GM21717 (cell line): ENCODE data around the gene CEP120.
"Not testable (repeated sequence)": the region's sequence is repeated elsewhere in the genome, so short reads cannot be mapped to it uniquely, and the experiment has no call there.

Experiments
- ATAC-seq: cut with Tn5 transposase; IDR thresholded peaks from one replicate; pipeline ENCODE4 v1.9.1; 2021; ENCODE audit warnings: mild to moderate bottlenecking, moderate library complexity; ENCODE audit not compliant: unreplicated experiment

Gene CEP120

DNA sequence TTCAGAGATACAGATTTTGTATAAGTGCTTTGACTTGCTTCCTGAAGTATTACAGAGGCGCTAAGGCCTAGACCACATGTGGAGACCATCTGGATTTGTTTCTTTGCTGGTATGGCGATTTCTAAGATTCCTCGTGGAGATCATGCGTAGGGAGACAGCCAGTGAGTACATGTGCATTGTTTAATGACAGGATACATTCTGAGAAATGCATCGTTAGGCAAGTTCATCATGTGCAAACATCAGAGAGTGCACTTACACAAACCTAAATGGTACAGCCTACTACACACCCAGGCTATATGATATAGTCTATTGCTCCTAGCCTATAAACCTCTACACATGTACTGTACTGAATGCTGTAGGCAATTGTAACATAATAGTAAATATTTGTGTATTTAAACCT, 16.5 kb upstream of the CEP120 start:
- no peak for ATAC-seq

DNA sequence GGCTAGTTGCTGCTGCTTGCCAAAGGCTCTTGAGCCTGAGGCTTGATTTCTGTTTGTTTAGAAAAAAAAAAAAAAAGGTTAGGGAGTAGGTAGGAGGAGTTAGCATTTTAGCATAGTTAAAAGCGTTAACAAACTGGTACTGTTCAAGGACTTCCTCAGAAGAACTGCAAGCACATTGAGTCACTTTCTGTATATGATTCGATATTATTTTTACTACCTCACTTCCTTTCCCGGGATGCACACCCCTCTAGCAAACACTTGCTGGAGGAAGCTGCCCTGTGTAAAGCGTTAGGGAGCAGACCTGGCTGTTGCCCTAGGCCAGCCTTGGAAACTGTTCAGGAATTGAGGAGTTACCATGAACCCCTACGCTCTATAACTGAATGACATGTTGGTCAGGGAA, 15.7 kb upstream of the CEP120 start:
- ATAC-seq: no peak

DNA sequence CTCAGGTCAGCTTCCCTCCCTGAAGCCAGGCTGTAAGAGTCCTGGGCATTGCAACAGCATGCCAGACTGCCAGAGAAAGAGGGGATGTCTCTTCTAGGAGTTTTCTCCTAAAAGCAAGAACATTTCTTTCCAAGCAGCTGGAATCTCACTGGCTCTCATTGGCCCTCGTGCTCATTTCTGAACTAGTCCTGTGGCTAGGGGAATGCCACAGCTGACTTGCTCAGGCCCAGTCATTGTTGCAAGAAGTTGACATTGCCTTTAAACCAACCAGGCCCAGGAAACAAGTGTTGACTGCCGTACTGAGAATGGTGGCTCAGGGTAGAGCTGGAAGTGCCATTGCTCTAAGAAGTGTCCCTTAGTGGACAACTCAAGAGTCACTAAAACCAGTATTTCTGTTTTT, 15.0 kb upstream of the CEP120 start:
- peak; percentile 87 for ATAC-seq

DNA sequence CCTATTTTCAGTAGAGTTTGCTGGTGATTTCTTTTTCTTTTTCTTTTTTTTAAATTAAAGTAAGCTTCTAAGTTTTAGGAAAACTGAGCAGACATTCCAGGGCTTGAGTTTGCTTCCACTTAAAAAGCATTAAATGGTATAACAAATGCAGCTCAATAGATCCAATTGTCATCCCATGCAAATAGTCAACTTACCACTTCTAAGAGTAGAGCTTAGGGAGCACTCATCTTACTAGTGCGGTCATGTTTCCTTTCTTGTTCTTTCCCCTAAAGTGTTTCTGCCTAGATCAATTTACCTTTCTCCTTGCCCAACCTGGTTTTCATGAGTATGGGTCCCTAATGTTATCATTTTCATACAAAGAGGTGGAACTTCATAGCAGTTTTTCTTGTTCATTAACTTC, 13.0 kb upstream of the CEP120 start:
- no peak for ATAC-seq

DNA sequence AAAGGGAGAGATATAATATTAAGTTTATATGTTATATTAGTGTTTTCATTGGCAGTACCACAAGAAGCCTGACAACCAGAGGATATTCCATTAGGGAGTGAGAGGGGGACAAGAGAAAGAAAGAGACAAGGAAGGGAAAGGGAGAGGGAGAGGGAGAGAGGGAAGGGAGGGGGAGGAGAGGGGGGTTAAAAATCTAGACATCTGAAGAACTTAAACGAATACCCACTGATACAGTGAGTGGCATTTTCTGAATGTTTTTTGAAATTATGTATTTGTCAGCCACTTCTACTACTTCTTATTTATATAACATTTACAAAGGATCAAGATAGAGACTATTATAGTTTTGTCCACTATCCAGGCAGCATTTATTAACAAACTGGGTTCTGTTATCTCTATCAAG, 11.6 kb upstream of the CEP120 start:
- ATAC-seq: no peak

DNA sequence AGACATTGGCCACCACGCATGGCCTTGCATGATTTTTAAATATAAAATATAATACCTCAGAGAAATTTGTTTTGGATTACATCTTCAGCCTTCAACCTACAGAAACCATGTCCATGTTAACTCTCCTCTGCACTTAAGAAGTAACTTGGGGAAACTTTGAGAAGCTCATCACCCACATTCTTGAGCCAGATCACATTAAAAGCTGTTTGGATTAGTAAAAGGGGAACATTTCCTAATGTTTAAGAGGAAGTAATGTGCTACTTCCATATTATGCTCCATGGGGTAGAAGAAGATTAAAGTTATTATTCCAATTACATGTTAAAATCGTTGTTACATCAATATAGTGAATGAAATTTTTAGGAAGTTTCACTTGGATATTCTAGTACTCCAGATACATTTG, 10.4 kb upstream of the CEP120 start:
- ATAC-seq: no peak

DNA sequence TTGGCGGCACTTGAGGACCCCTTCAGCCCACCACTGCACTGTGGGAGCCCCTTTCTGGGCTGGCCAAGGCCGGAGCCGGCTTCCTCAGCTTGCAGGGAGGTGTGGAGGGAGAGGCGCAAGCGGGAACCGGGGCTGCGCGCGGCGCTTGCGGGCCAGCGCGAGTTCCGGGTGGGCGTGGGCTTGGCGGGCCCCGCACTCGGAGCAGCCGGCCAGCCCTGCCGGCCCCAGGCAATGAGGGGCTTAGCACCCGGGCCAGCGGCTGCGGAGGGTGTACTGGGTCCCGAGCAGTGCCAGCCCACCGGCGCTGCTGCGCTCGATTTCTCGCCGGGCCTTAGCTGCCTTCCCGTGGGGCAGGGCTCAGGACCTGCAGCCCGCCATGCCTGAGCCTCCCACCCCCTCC, 7.2 kb upstream of the CEP120 start:
- ATAC-seq: not testable (repeated sequence)

DNA sequence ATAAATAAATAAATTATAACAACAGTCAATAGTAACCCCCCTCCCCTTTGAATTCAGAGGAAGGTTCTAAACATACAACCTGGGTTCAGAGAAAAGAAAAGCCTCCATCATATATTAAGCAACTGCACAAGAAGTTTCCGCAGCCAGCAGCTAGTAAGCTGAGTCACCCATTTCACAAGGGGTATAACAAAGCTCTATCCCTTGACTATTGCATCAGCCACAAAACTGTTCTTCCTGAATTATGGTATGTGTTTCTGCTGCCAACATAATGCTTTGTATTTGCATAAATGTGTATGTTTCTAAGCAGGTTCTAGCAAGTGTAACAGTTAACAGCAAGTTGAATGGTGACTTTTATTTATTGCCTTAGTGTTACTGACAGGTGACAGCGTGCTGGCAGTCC, 6.8 kb upstream of the CEP120 start:
- ATAC-seq: no peak

DNA sequence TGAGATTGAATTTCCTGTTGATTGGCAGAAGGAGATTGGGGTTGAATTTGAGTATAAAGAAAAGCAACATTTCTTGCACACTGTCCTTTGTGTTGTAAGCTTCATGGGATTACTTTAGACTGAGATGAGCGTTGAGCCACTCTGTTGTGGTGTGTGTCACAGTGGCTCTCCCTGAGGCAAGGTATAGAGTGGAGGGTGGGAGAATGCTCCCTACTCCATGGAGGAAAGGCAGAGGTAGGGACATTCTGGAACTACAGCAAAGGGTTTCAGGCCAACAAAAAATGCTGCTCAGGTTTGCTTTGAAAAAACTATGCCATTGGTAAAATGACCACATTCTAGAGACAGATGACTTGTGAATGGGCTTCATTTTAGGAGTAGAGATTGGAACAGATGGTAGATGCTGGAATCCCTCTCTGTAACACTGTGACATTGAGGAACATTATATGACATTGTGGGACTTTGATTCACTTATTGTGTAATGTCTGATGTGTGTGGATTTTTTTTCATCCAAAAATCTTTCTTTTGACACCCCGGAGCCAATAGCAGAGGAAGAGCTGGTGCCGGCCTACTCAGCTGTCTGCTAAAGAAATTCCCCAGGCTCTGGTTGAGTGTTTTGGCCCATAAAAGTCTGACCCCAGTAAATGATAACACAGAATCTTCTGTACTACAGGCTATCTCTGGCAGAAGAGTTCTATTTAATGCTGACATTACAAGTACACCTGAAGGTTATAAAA, 6.2 kb upstream of the CEP120 start:
- ATAC-seq: no peak

DNA sequence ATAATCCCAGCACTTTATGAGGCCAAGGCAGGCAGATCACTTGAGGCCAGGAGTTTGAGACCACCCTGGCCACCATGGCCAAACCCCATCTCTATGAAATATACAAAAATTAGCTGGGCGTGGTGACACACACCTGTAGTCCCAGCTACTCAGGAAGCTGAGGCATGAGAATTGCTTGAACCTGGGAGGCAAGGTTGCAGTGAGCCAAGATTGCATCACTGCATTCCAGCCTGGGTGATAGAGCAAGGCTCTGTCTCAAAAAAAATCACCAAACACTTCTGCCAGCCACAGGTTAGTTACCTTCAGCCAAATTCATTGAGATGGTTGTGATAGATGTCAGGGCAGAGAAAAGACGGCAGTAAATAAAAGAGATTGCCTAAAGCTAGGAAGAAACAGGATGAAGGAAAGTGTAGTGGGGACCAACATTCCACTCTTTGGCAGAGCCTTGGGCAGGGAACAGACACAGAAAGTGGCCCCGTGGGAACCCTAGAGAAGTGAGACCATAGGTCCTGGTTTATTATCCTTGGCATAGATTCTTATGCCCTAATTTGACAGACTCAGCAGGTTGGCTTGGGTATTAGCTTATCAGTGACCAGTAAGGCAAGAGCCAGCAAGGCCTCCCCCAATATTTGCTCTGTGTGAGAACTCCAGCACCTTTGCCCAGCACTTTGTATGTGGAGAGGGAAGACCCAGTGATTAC, 5.5 kb upstream of the CEP120 start:
- no peak for ATAC-seq

DNA sequence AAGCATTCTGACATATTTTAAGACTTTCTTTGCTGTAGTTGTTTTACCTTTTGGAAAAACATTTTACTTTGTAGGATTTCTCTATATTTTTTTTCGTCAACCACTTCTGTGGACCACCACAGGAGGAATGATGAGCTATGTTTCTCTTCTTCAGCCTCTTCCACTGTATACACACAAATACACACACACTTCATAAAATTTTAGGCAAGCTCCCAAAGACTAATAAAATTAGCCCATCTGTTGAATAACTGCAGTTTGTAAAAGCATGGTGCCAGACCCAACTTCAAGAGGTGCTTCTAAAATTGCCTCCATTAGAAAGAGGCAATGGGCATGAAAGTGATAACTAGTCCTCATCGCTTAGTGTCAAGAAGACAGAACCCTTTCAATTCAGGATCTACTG, 4.1 kb upstream of the CEP120 start:
- ATAC-seq: no peak

DNA sequence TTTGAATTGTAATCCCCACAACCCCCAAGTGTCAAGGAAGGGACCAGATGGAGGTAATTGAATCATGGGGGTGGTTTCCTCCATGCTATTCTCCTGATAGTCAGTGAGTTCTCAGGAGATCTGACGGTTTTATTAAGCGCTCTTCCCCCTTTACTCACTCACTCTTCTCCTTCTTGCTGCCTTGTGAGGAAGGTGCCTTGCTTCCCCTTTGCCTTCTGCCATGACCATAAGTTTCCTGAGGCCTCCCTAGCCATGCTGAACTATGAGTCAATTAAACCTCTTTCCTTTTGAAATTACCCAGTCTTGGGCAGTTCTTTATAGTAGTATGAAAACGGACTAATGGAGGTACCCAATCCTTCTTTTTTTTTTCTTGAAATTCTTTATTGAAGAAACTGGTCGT, 2.2 kb upstream of the CEP120 start:
- no peak for ATAC-seq

DNA sequence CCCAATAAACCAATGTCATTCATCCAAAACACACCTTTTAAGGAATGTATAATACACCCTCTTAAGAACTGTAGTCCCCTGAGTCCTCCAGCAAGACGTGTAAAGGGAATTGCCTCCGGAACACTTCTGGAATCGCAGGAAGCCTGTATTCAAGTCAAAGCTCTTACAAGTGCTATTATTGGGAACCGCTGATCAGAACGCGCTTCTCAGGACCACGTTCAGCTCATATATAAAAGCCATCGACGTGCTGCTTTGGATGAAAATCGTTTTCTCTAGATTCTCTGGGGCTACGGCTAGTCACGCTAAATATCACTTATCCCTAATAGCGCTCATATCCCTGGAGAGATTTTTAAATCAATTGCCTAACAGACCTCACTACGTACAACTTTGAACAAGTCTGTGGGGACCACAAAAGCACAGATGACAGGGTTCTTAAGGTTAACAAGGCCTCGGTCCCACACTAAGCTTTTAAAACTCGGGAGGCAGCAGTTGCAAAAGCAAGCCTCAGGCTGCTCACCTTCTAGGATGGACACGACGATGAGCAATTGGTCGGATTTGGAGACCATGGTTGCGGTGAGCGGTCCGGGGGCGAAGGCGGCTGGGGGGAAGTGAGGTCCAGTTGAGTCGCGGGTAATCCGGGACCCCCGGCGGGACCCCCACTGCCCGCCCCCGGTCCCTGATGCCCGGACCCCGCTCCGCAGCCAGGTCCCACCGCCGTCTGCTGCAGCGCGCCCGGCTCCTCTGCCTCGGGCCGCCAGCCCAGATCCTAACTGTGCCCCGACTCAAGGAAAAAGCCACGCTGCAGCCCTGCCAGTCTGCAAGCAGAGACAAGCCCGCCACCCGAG, 548 bp downstream of the CEP120 start:
- ATAC-seq: peak; percentile 18

DNA sequence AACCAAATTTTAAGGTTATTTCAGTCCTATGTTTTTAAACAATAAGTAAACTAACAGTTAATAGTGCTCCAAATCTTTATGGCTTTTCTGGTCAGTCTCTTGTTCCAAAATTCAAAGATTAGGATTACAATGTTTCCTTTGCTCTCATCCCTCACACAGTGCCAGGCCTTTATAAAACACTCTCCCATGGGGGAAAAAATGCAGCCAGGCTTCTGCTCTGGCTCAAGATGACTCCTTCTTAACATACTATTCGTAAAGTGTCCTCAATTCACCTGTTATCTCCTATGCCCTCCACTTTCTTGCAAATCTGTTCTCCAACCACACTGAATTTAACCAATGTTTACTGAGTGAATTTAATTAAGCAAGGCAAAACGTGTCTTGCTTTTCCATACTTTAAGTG, 1.4 kb downstream of the CEP120 start:
- ATAC-seq: no peak

DNA sequence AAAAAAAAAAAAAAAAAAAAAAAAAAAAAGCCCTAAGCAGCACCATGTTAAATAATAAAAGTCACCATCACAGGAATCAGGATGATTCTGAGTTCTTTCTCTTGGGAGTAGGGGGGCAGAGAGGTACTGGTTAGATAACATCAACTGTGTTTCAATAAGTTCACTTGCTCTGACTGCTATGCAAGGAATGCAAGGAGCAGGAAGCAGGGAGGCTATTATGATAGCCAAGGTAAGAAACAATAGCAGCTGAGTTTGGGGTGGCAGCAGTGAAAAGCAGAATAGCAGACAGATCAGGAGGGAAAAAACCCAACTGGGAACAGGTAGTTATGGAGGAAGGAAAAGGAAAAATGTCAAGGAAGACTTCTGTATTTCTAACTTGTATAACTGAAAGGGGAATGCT, 8.2 kb downstream of the CEP120 start:
- ATAC-seq: no peak

DNA sequence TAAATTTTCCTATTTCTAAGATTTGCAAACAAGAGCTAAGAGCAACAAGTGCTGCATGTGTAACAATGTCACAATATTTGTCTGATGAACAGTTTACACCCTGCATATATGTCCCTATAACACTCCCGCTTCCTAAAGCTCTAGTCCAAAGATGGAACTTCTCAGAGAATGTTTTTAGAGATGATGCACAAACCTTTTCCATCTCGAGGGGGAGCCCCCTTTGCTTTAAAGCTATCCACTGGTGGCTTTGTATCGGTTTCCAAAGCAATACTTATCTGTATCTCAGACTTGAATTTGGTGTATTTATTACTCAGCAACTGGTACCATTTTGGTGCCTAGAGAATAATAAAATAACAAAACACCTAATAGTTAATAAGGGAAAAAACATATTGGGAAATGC, 11.0 kb downstream of the CEP120 start:
- ATAC-seq: no peak

DNA sequence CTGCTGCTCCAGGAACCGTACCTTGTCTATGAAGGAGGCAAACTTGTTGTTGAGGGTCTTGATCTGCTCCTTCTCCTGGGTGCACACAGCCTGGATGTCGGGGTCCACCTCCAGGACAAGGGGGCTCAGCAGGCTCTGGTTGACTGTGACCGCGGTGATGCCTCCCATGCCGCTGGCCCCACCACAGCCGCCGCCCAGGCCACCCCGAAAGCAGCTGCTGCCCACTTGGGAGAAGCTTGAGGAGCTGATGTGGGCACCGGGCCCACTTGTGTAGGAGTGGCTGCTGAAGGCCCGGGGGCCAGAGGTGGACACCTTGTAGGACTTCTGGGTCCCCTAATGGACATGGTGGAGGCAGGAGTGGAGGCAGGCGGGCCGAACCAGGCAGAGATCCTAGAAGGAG, 21.2 kb downstream of the CEP120 start:
- not testable (repeated sequence) for ATAC-seq

DNA sequence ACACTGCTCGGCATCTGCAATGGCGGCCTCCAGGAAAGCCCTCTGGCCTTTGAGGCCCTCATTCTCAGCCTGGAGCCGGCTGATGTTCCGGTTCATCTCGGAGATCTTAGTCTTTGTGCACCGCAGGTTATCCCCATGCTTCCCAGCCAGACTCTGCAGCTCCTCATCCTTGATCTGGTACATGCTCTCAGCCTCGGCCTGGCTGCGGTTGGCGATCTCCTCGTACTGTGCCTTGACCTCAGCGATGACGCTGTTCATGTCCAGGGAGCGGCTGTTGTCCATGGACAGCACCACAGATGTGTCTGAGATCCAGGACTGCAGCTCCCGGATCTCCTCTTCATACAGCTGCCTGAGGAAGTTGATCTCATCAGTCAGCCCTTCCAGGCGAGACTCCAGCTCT, 21.9 kb downstream of the CEP120 start:
- no peak for ATAC-seq

DNA sequence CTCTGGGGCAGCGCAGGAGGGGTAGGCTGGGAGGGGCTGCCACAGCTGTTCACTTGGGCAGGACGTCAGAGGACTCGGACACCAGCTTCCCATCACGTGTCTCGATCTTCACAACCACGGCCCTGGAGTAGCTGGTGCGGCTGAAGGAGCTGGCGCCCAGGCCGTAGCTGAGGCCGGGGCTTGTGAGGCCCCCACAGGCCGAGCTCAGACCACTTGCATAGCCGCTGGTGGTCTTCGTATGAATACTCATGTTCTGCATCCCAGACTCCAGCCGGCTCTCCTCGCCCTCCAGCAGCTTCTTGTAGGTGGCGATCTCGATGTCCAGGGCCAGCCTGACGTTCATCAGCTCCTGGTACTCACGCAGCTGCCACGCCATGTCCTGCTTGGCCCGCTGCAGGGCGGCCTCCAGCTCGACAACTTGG, 22.3 kb downstream of the CEP120 start:
- ATAC-seq: not testable (repeated sequence)

DNA sequence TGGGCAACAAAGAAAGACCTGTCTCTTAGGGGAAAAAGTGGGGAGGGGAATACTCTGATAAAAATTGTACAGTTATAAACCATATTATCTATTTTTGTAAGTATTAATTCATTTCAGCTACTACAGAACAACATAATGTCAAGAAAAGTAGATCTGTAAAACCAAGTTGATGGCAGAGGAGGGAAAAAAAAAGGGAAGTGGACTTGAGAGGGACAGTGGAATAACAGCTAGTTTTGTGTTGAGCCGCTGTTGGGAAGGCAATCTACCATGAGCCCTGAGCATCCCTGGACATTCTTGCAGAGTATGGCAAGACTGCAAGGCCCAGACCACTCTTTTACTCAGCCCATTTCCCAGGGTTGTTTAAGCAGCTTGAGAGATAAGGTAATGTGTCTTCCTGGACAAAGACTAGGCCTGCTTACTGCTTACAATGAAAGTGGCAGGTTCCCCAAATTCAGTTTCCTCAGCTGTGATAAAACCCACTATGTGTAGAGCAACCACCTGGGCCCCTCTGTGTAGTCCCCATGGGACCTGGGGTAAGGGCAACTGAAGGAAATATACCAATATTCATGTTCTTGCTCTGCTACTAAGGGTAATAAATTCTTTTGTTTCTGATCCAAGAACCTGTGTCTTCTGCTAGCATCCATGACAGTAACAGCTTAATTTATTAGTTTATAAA, 25.0 kb downstream of the CEP120 start:
- no peak for ATAC-seq

DNA sequence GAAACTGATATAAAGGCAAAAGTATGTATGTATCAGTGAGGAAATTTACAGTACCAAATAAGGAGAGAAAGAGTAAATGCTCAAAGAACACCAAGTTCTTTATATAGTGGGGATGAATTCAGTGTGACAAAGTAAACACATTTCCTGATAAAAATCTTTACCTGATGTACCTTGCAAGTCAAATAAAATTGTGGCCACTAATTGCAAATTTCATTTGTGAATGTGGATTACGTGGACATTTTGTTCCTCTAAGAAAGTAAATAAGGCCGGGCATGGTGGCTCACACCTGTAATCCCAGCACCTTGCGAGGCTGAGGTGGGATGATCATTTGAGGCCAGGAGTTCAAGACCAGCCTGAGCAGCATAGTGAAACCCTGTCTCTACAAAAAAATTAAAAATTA, 25.7 kb downstream of the CEP120 start:
- no peak for ATAC-seq
